Trophoblast cell (in vitro differentiated cells and primary cell): ENCODE results near the gene DYSF.
A peak's percentile ranks its signal among the peaks of the same experiment; 100 is the strongest.

ENCODE experiments used
- DNase-seq, 2 donors: peaks; one replicate each; pipeline ENCODE4 v3.0.0-alpha.2; 2016
- H2AFZ ChIP-seq: 2 replicates; pipeline ENCODE4 v1.6.1; 2013; ENCODE audit warnings: low read length, moderate library complexity, mild to moderate bottlenecking; ENCODE audit not compliant: insufficient read depth, poor library complexity
- H2AK5ac ChIP-seq: 2 replicates; pipeline ENCODE4 v1.6.1; 2013; ENCODE audit warnings: mild to moderate bottlenecking, low read length
- H2BK120ac ChIP-seq: 2 replicates; pipeline ENCODE4 v1.6.1; 2013; ENCODE audit warnings: low read length, mild to moderate bottlenecking, moderate library complexity; ENCODE audit not compliant: insufficient read depth, poor library complexity
- H2BK12ac ChIP-seq: 2 replicates; pipeline ENCODE4 v1.6.1; 2013; ENCODE audit warnings: mild to moderate bottlenecking, low read length, moderate library complexity
- H2BK5ac ChIP-seq: 2 replicates; pipeline ENCODE4 v1.6.1; 2013; ENCODE audit warnings: low read length, low read depth, moderate library complexity, mild to moderate bottlenecking; ENCODE audit not compliant: poor library complexity
- H3K14ac ChIP-seq: 2 replicates; pipeline ENCODE4 v1.6.1; 2013; ENCODE audit warnings: mild to moderate bottlenecking, low read length
- H3K18ac ChIP-seq: 2 replicates; pipeline ENCODE4 v1.6.1; 2013; ENCODE audit warnings: mild to moderate bottlenecking, low read length
- H3K23ac ChIP-seq: 2 replicates; pipeline ENCODE4 v1.6.1; 2013; ENCODE audit warnings: low read length
- H3K27ac ChIP-seq: 2 replicates; pipeline ENCODE4 v1.5.1; 2013; ENCODE audit warnings: low read depth, mild to moderate bottlenecking, inconsistent platforms, low read length, moderate library complexity
- H3K27me3 ChIP-seq: 2 replicates; pipeline ENCODE4 v1.6.1; 2013; ENCODE audit warnings: inconsistent platforms, mild to moderate bottlenecking, low read length, moderate library complexity; ENCODE audit not compliant: insufficient read depth
- H3K36me3 ChIP-seq, 2 experiments: 1 replicate in 1 of 2; 2 replicates in 1 of 2; pipeline ENCODE4 v1.6.1; 2013; ENCODE audit warnings: low read length in 2 of 2, mild to moderate bottlenecking in 2 of 2, moderate library complexity in 1 of 2; ENCODE audit not compliant: insufficient read depth in 2 of 2, control insufficient read depth in 1 of 2
- H3K4ac ChIP-seq: 2 replicates; pipeline ENCODE4 v1.6.1; 2013; ENCODE audit warnings: low read depth, mild to moderate bottlenecking, low read length, moderate library complexity
- H3K4me1 ChIP-seq, 2 experiments: 1 replicate in 1 of 2; 2 replicates in 1 of 2; pipeline ENCODE4 v1.6.1; 2013; ENCODE audit warnings: low read length in 2 of 2, mild to moderate bottlenecking in 2 of 2, moderate library complexity in 1 of 2; ENCODE audit not compliant: insufficient read depth in 2 of 2, control insufficient read depth in 1 of 2
- H3K4me2 ChIP-seq: 2 replicates; pipeline ENCODE4 v1.6.1; 2013; ENCODE audit warnings: inconsistent platforms, mild to moderate bottlenecking, low read length, moderate library complexity
- H3K4me3 ChIP-seq: 2 replicates; pipeline ENCODE4 v1.5.1; 2013; ENCODE audit warnings: mild to moderate bottlenecking, low read depth, low read length, inconsistent platforms
- H3K79me1 ChIP-seq: one replicate; pipeline ENCODE4 v1.6.1; 2013; ENCODE audit warnings: low read length
- H3K79me2 ChIP-seq: 2 replicates; pipeline ENCODE4 v1.6.1; 2013; ENCODE audit warnings: low read length, mild to moderate bottlenecking; ENCODE audit not compliant: control insufficient read depth, insufficient read depth, poor library complexity
- H3K9ac ChIP-seq: 2 replicates; pipeline ENCODE4 v1.6.1; 2013; ENCODE audit warnings: mild to moderate bottlenecking, low read length
- H3K9me3 ChIP-seq: 2 replicates; pipeline ENCODE4 v1.6.1; 2013; ENCODE audit warnings: low read depth, mild to moderate bottlenecking, control low read depth, inconsistent platforms, low read length; ENCODE audit not compliant: insufficient read depth
- H4K12ac ChIP-seq: 2 replicates; pipeline ENCODE4 v1.6.1; 2013; ENCODE audit warnings: low read depth, mild to moderate bottlenecking, low read length, moderate library complexity
- H4K8ac ChIP-seq: 2 replicates; pipeline ENCODE4 v1.6.1; 2013; ENCODE audit warnings: low read depth, mild to moderate bottlenecking, low read length, moderate library complexity
- H4K91ac ChIP-seq: one replicate; pipeline ENCODE4 v1.6.1; 2013; ENCODE audit warnings: low read depth, mild to moderate bottlenecking, low read length, moderate library complexity
- WGBS: extraction: QIAGEN DNeasy Blood & Tissue Kit; methylation state at CpG from one replicate; pipeline ENCODE4 v1.1.7; 2013; ENCODE audit warnings: missing lambda C conversion rate; ENCODE audit not compliant: insufficient read length, insufficient coverage; ENCODE audit errors: extremely low coverage; 5-methylcytosine and 5-hydroxymethylcytosine counted together

DYSF gene

GRCh38 chr2:71506222-71507153 is 53.1 kb downstream of the DYSF start:
- no peak overlapping the region for H4K12ac ChIP-seq
- peaks cover 7% of the 10 kb centered on the region in 2 experiments for H3K36me3 ChIP-seq
- no CpG with 5 or more reads among the region's 20 CpGs for WGBS
- no peak overlapping the region for H2BK12ac ChIP-seq
- H3K27ac ChIP-seq, result no peak overlapping the region
- H3K27me3 ChIP-seq, result no peaks in the 10 kb centered on the region
- H3K79me2 ChIP-seq, result no peaks in the 10 kb centered on the region
- H4K91ac ChIP-seq, result no peak overlapping the region
- H2AFZ ChIP-seq, result no peak overlapping the region
- no peak overlapping the region for H3K9ac ChIP-seq
- H3K4me1 ChIP-seq, result peaks cover 9 to 13% of the 10 kb centered on the region in 2 experiments
- H3K4me3 ChIP-seq, result no peak overlapping the region
- no peak overlapping the region for H3K4me2 ChIP-seq
- H3K4ac ChIP-seq, result no peak overlapping the region
- H3K23ac ChIP-seq, result no peak overlapping the region
- H3K9me3 ChIP-seq, result peaks cover 3% of the 10 kb centered on the region
- DNase-seq, result no peak
- no peak overlapping the region for H3K18ac ChIP-seq
- peak overlapping the region; percentile 54 for H3K14ac ChIP-seq
- no peak overlapping the region for H2BK120ac ChIP-seq
- H3K79me1 ChIP-seq, result peaks cover 6% of the 10 kb centered on the region
- no peak overlapping the region for H2BK5ac ChIP-seq
- H4K8ac ChIP-seq, result no peak overlapping the region
- no peak overlapping the region for H2AK5ac ChIP-seq

DNA sequence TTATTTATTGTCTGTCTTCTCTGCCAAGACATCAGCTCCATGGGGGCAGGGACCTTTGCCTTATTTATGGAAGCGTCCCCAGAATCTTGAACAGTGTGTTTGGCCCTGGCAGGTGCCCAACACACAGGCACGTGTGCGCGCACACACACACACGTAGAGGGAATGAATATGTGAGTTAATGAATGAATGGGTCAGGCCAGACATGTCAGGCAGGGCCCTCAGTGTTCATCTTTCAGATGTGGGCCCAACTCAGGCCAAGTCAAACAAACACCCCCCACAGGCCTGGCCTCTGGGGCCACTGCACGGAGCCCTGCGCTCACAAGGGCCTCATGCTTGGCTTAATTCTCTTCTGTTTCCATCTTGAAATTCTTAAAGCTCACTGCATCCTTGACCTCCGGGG is 54.1 kb downstream of the DYSF start:
- H3K4ac ChIP-seq, result no peak overlapping the region

DNA sequence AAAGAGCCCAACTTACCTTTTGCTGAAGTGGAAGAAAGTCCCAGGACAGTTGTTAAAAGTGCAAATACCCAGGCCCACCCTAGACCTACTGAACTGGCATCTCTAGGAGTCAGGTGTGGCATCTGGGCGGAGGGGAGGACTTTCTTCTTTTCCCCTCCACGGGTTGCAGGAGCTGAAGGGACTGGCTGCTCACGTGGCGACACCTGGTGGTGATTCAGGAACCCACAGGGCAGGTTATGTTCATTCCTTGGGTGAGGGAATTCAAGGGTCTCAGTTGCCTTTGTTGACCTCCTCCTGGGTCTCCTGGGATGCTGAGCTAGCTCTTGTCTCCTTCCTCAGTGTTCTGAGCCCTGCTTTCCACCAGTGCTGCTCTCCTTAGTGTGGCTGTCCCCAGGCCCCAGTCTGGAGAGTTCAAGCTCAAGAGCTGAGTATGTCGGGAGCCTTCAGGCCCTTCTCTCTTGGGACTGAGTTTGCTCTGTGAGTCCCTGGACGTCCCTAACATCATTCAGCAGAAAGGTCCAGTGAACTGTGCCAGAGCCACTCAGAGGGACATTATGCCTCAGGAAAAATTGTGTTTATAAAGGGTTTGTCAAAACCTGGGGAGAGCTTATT is 56.9 kb downstream of the DYSF start:
- Histone ChIP-seq H2AK5ac (no peak overlapping the region), H4K8ac (no peak overlapping the region), H3K23ac (no peak overlapping the region), H3K27ac (no peak overlapping the region), H3K9me3 (peaks cover 3% of the 10 kb centered on the region), H2BK5ac (no peak overlapping the region), H3K14ac (no peak overlapping the region), H3K4ac (no peak overlapping the region), H3K4me3 (no peak overlapping the region), H3K36me3 (peaks cover 8 to 14% of the 10 kb centered on the region in 2 experiments), H2BK120ac (no peak overlapping the region), H3K79me1 (peaks cover 3% of the 10 kb centered on the region), H4K91ac (no peak overlapping the region), H4K12ac (no peak overlapping the region), H2AFZ (no peak overlapping the region), H3K4me1 (peaks cover 2 to 5% of the 10 kb centered on the region in 2 experiments), H3K4me2 (no peak overlapping the region), H3K79me2 (no peaks in the 10 kb centered on the region), H3K9ac (no peak overlapping the region), H3K27me3 (no peaks in the 10 kb centered on the region), H3K18ac (no peak overlapping the region), H2BK12ac (no peak overlapping the region)
- WGBS, result no CpG with 5 or more reads among the region's 6 CpGs
- peak; percentile 20 to 77 for DNase-seq

More for the DNA sequence above, 54.1 kb downstream of the DYSF start:
- H2BK5ac ChIP-seq, result no peak overlapping the region
- no peaks in the 10 kb centered on the region for H3K27me3 ChIP-seq
- peaks cover 9 to 13% of the 10 kb centered on the region in 2 experiments for H3K4me1 ChIP-seq
- H4K8ac ChIP-seq, result no peak overlapping the region
- no peak overlapping the region for H3K4me2 ChIP-seq
- H3K23ac ChIP-seq, result no peak overlapping the region
- no peak overlapping the region for H3K9ac ChIP-seq
- no peak overlapping the region for H2BK12ac ChIP-seq
- peaks cover 6% of the 10 kb centered on the region for H3K79me1 ChIP-seq
- H4K91ac ChIP-seq, result no peak overlapping the region
- no peak overlapping the region for H2AFZ ChIP-seq
- H3K27ac ChIP-seq, result no peak overlapping the region
- no CpG with 5 or more reads among the region's 8 CpGs for WGBS
- H3K9me3 ChIP-seq, result peaks cover 3% of the 10 kb centered on the region
- no peak overlapping the region for H4K12ac ChIP-seq
- no peak overlapping the region for H3K14ac ChIP-seq
- no peak overlapping the region for H2AK5ac ChIP-seq
- no peaks in the 10 kb centered on the region for H3K79me2 ChIP-seq
- peaks cover 8 to 9% of the 10 kb centered on the region in 2 experiments for H3K36me3 ChIP-seq
- no peak for DNase-seq
- H3K4me3 ChIP-seq, result no peak overlapping the region
- no peak overlapping the region for H2BK120ac ChIP-seq
- no peak overlapping the region for H3K18ac ChIP-seq

GRCh38 chr2:71510938-71511337 is 57.6 kb downstream of the DYSF start:
- H3K14ac ChIP-seq, result no peak overlapping the region
- DNase-seq, result no peak
- H3K4me1 ChIP-seq, result peaks cover 1 to 2% of the 10 kb centered on the region in 2 experiments
- H2BK12ac ChIP-seq, result no peak overlapping the region
- H4K8ac ChIP-seq, result no peak overlapping the region
- H3K9ac ChIP-seq, result no peak overlapping the region
- no peak overlapping the region for H2BK120ac ChIP-seq
- peaks cover 1% of the 10 kb centered on the region for H3K79me1 ChIP-seq
- H3K4me2 ChIP-seq, result no peak overlapping the region
- H3K23ac ChIP-seq, result no peak overlapping the region
- no CpG with 5 or more reads among the region's 9 CpGs for WGBS
- no peaks in the 10 kb centered on the region for H3K27me3 ChIP-seq
- no peak overlapping the region for H4K12ac ChIP-seq
- H2BK5ac ChIP-seq, result no peak overlapping the region
- H3K18ac ChIP-seq, result no peak overlapping the region
- H2AK5ac ChIP-seq, result no peak overlapping the region
- H4K91ac ChIP-seq, result no peak overlapping the region
- H3K9me3 ChIP-seq, result peaks cover 3% of the 10 kb centered on the region
- H2AFZ ChIP-seq, result no peak overlapping the region
- no peak overlapping the region for H3K27ac ChIP-seq
- H3K36me3 ChIP-seq, result peaks cover 11% of the 10 kb centered on the region in 2 experiments
- H3K4me3 ChIP-seq, result no peak overlapping the region
- H3K4ac ChIP-seq, result no peak overlapping the region
- H3K79me2 ChIP-seq, result no peaks in the 10 kb centered on the region
